Nephron progenitor cell (in vitro differentiated cells): ENCODE results near the gene LZTFL1.
"Not testable (repeated sequence)": the region's sequence is repeated elsewhere in the genome, so short reads cannot be mapped to it uniquely, and the experiment has no call there.

ENCODE experiments used
- DNase-seq: peaks from one replicate; pipeline ENCODE4 v3.0.0; 2021
- H3K27ac Mint-ChIP-seq: 2 replicates; pipeline ENCODE4 v1.8.0; 2021; ENCODE audit warnings: mild to moderate bottlenecking, moderate library complexity, mixed read lengths
- H3K27me3 Mint-ChIP-seq: 2 replicates; pipeline ENCODE4 v1.8.0; 2021; ENCODE audit warnings: mild to moderate bottlenecking, low read depth, mixed read lengths; ENCODE audit not compliant: poor library complexity
- H3K36me3 Mint-ChIP-seq: 2 replicates; pipeline ENCODE4 v1.8.0; 2021; ENCODE audit warnings: low read depth, mixed read lengths
- H3K4me1 Mint-ChIP-seq: 2 replicates; pipeline ENCODE4 v1.8.0; 2021; ENCODE audit warnings: mixed read lengths
- H3K4me3 Mint-ChIP-seq: 2 replicates; pipeline ENCODE4 v1.8.0; 2021; ENCODE audit warnings: mild to moderate bottlenecking, moderate library complexity, mixed read lengths
- H3K9me3 Mint-ChIP-seq: 2 replicates; pipeline ENCODE4 v1.8.0; 2021; ENCODE audit warnings: mild to moderate bottlenecking, moderate library complexity, mixed read lengths
- CTCF ChIP-seq: fragments of 200-600 bp; sonication (generic); IDR thresholded peaks from 2 replicates; pipeline ENCODE4 v1.5.0; 2021; ENCODE audit warnings: antibody characterized with exemption

The LZTFL1 gene

GRCh38 chr3:45861043-45861719 is 19.3 kb upstream of the LZTFL1 start:
- H3K27ac Mint-ChIP-seq = no peak overlapping the region
- H3K9me3 Mint-ChIP-seq = peaks cover 20% of the 10 kb centered on the region
- H3K4me3 Mint-ChIP-seq = no peak overlapping the region
- peaks cover 3% of the 10 kb centered on the region for H3K27me3 Mint-ChIP-seq
- no peak for DNase-seq
- no peak for TF ChIP-seq CTCF
- no peaks in the 10 kb centered on the region for H3K36me3 Mint-ChIP-seq
- H3K4me1 Mint-ChIP-seq = no peaks in the 10 kb centered on the region

- Mint-ChIP-seq H3K9me3 (peaks cover 27% of the 10 kb centered on the region), H3K4me3 (no peak overlapping the region), H3K27ac (no peak overlapping the region), H3K4me1 (no peaks in the 10 kb centered on the region), H3K36me3 (no peaks in the 10 kb centered on the region), H3K27me3 (peaks cover 4% of the 10 kb centered on the region)
- TF ChIP-seq CTCF = no peak
- DNase-seq = no peak
Measured at GRCh38 chr3:45860481-45860880, 18.6 kb upstream of the LZTFL1 start.

DNA sequence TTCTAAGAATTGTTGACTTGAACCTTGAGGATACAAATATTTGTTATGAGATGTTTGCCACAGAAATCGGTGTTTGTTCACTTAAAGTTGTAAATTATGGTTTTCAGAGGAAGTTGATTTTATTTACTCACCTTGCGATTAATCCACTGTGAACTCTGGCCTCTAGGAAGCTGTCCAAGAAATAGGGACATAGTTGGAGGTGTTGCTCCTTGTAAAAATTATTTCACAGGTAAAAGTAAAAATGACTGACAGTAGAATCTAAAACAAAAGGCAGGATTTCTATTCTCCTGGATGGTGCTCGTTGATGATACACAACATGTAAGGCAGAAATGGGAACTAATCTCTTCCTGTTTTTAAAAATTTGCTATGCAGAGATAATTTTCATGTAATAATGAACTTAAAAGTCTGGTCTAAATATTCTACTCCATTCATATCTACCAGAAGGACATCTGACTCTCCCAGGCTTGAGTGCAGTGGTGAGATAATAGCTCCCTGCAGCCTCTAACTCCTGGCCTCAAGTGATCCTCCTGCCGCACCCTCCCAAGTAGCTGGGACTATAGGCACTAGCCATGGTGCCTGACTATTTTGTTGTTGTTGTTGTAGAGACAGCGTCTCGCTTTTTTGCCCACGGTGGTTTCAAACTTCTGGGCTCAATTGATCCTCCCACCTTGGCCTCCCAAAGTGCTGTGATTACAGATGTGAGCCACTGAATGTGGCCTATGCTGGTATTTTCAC is 17.1 kb upstream of the LZTFL1 start:
- no peaks in the 10 kb centered on the region for H3K4me1 Mint-ChIP-seq
- DNase-seq = no peak
- no peaks in the 10 kb centered on the region for H3K36me3 Mint-ChIP-seq
- H3K27me3 Mint-ChIP-seq = peaks cover 19% of the 10 kb centered on the region
- no peak for TF ChIP-seq CTCF
- peaks cover 28% of the 10 kb centered on the region for H3K9me3 Mint-ChIP-seq
- no peak overlapping the region for H3K27ac Mint-ChIP-seq
- H3K4me3 Mint-ChIP-seq = no peak overlapping the region

GRCh38 chr3:45857024-45857423 is 15.1 kb upstream of the LZTFL1 start:
- not testable (repeated sequence) for H3K27ac Mint-ChIP-seq, DNase-seq, H3K4me3 Mint-ChIP-seq, H3K4me1 Mint-ChIP-seq, H3K36me3 Mint-ChIP-seq
- peaks cover 17% of the 10 kb centered on the region for H3K9me3 Mint-ChIP-seq
- H3K27me3 Mint-ChIP-seq = peaks cover 25% of the 10 kb centered on the region

- Mint-ChIP-seq H3K9me3 (peaks cover 17% of the 10 kb centered on the region), H3K27me3 (peaks cover 32% of the 10 kb centered on the region)
- not testable (repeated sequence) for DNase-seq, H3K4me3 Mint-ChIP-seq, H3K27ac Mint-ChIP-seq, H3K36me3 Mint-ChIP-seq, H3K4me1 Mint-ChIP-seq
Measured at GRCh38 chr3:45856323-45856722, 14.4 kb upstream of the LZTFL1 start.

DNA sequence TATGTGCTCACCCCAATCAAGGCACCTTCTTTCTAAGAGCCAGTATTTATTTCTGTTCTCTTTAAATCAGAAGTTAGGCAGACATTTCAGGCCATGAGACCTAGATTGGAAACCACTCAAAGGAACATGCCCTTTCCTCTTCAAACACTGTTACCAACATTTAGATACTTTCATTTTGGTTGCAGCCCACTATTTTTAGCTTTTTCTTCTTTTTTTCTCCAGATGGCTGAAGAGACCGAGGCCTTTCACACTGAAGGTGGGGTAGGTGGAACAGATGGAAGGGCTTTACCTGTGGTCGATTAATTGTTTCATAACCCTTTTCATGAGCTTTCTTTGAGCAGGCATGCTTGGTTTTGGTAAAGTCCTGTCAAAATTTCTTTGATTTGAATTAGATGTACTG is 10.9 kb upstream of the LZTFL1 start:
- Mint-ChIP-seq H3K9me3 (peaks cover 17% of the 10 kb centered on the region), H3K27me3 (peaks cover 65% of the 10 kb centered on the region), H3K27ac (no peak overlapping the region), H3K36me3 (no peaks in the 10 kb centered on the region), H3K4me3 (no peak overlapping the region), H3K4me1 (no peaks in the 10 kb centered on the region)
- no peak for TF ChIP-seq CTCF
- no peak for DNase-seq

DNA sequence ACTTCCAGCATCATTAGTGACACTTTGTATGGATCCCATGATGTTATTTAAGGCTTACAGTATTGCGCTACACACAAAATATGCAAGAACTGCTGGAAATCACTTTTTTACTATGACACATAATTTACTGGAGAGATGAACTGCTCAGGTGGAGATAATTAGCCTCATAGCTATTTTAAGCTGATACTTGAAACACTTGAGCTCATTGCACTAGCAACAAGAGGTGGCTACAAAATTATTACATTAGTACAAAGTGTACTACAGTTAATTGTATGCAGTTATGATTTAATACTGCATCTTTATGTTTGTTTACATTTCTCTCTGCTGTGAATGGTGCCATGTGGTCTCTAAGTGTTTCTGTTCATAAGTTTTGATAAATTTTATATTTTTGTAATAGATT is 6.5 kb upstream of the LZTFL1 start:
- Mint-ChIP-seq H3K27ac (no peak overlapping the region), H3K4me1 (no peaks in the 10 kb centered on the region), H3K9me3 (no peaks in the 10 kb centered on the region), H3K36me3 (no peaks in the 10 kb centered on the region), H3K27me3 (peaks cover 88% of the 10 kb centered on the region), H3K4me3 (no peak overlapping the region)
- TF ChIP-seq CTCF = no peak
- no peak for DNase-seq
